ENCODE data around the gene ZNF837. TPM values are rescaled to one million over a fixed set of nuclear protein-coding genes. Genes with fewer than 3 reads are reported as not detected.

The ZNF837 gene
- total and polyA plus RNA-seq, 2 of the 13 experiments (the other 11 are each of a cell fraction or from before 2014, with no cell fraction given), result 0.29 to 1.3 TPM

GRCh38 chr19:58353717-58354477 lies 26.9 kb downstream of the ZNF837 start (continued):
- TF ChIP-seq, protein P1, sequence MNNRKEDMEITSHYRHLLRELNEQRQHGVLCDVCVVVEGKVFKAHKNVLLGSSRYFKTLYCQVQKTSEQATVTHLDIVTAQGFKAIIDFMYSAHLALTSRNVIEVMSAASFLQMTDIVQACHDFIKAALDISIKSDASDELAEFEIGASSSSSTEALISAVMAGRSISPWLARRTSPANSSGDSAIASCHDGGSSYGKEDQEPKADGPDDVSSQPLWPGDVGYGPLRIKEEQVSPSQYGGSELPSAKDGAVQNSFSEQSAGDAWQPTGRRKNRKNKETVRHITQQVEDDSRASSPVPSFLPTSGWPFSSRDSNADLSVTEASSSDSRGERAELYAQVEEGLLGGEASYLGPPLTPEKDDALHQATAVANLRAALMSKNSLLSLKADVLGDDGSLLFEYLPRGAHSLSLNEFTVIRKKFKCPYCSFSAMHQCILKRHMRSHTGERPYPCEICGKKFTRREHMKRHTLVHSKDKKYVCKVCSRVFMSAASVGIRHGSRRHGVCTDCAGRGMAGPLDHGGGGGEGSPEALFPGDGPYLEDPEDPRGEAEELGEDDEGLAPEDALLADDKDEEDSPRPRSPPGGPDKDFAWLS (CRISPR knock-in tag; IDR thresholded peaks at IDR 0.05; ENCODE audit: borderline replicate concordance), result no peak
- TF ChIP-seq MIER3 (CRISPR knock-in tag; IDR thresholded peaks at IDR 0.05; ENCODE audit: borderline replicate concordance) (no peak), TBX2 (CRISPR knock-in tag; IDR thresholded peaks at IDR 0.05; ENCODE audit: borderline replicate concordance) (0 out of 2 replicates have a peak, but pooled peaks have one; percentile 11), SATB2 (CRISPR knock-in tag; IDR thresholded peaks at IDR 0.05) (0 out of 2 replicates have a peak, but pooled peaks have one; percentile 59), ZNF296 (CRISPR knock-in tag; conservative IDR thresholded peaks at IDR 0.05) (0 out of 2 replicates have a peak, but pooled peaks have one; percentile 71), KLF9 (CRISPR knock-in tag; IDR thresholded peaks at IDR 0.05; ENCODE audit: low read depth) (no peak), SOX6 (IDR thresholded peaks at IDR 0.05) (no peak), SOX6 (CRISPR knock-in tag; IDR thresholded peaks at IDR 0.05) (no peak), ZFP62 (CRISPR knock-in tag; IDR thresholded peaks at IDR 0.05) (no peak), TOPORS (CRISPR knock-in tag; IDR thresholded peaks at IDR 0.05) (no peak), RERE (CRISPR knock-in tag; IDR thresholded peaks at IDR 0.05; ENCODE audit: low read depth) (no peak), ELK4 (CRISPR knock-in tag; IDR thresholded peaks at IDR 0.05; ENCODE audit: borderline replicate concordance) (no peak), MYC (CRISPR knock-in tag; IDR thresholded peaks at IDR 0.05; ENCODE audit: borderline replicate concordance) (peak; percentile 38; the same call in 1 of the 2 replicates), ZFX (CRISPR knock-in tag; IDR thresholded peaks at IDR 0.05; ENCODE audit: low read depth) (no peak), MAFG (CRISPR knock-in tag; IDR thresholded peaks at IDR 0.05) (no peak), ZSCAN21 (CRISPR knock-in tag; IDR thresholded peaks at IDR 0.05; ENCODE audit: borderline replicate concordance) (no peak)
- TF ChIP-seq, protein P2, sequence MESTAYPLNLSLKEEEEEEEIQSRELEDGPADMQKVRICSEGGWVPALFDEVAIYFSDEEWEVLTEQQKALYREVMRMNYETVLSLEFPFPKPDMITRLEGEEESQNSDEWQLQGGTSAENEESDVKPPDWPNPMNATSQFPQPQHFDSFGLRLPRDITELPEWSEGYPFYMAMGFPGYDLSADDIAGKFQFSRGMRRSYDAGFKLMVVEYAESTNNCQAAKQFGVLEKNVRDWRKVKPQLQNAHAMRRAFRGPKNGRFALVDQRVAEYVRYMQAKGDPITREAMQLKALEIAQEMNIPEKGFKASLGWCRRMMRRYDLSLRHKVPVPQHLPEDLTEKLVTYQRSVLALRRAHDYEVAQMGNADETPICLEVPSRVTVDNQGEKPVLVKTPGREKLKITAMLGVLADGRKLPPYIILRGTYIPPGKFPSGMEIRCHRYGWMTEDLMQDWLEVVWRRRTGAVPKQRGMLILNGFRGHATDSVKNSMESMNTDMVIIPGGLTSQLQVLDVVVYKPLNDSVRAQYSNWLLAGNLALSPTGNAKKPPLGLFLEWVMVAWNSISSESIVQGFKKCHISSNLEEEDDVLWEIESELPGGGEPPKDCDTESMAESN (CRISPR knock-in tag; conservative IDR thresholded peaks at IDR 0.05), result no peak
- TF ChIP-seq, protein P3, sequence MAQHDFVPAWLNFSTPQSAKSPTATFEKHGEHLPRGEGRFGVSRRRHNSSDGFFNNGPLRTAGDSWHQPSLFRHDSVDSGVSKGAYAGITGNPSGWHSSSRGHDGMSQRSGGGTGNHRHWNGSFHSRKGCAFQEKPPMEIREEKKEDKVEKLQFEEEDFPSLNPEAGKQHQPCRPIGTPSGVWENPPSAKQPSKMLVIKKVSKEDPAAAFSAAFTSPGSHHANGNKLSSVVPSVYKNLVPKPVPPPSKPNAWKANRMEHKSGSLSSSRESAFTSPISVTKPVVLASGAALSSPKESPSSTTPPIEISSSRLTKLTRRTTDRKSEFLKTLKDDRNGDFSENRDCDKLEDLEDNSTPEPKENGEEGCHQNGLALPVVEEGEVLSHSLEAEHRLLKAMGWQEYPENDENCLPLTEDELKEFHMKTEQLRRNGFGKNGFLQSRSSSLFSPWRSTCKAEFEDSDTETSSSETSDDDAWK (CRISPR knock-in tag; IDR thresholded peaks at IDR 0.05), result no peak
